HG03575 (cell line): ENCODE measurements around the gene FOXP1.

Source experiments
- ATAC-seq: cut with Tn5 transposase; IDR thresholded peaks from one replicate; pipeline ENCODE4 v1.9.1; 2021; ENCODE audit not compliant: unreplicated experiment, insufficient number of reproducible peaks, low FRiP score; ENCODE audit errors: extremely low read depth

FOXP1 gene

GRCh38 chr3:71374582-71374981 is 208.9 kb downstream of the FOXP1 start:
- ATAC-seq = no peak

GRCh38 chr3:71372911-71373637 is 210.5 kb downstream of the FOXP1 start:
- ATAC-seq = no peak

- no peak for ATAC-seq
These were observed 211.2 kb downstream of the FOXP1 start for GRCh38 chr3:71372241-71372768.

GRCh38 chr3:71371282-71371681 is 212.2 kb downstream of the FOXP1 start:
- ATAC-seq = no peak

GRCh38 chr3:71370467-71370866 is 213.1 kb downstream of the FOXP1 start:
- no peak for ATAC-seq

- no peak for ATAC-seq
These were observed 213.7 kb downstream of the FOXP1 start for GRCh38 chr3:71369701-71370391.

GRCh38 chr3:71366988-71367604 is 216.4 kb downstream of the FOXP1 start:
- ATAC-seq = no peak

GRCh38 chr3:71361334-71361890 is 222.1 kb downstream of the FOXP1 start:
- no peak for ATAC-seq

- ATAC-seq = peak; percentile 75
These were observed 222.8 kb downstream of the FOXP1 start for GRCh38 chr3:71360764-71361163.

GRCh38 chr3:71360180-71360579 is 223.3 kb downstream of the FOXP1 start:
- peak; percentile 29 for ATAC-seq

- no peak for ATAC-seq
These were observed 225.3 kb downstream of the FOXP1 start for GRCh38 chr3:71358243-71358642.

GRCh38 chr3:71356265-71356664 is 227.3 kb downstream of the FOXP1 start:
- no peak for ATAC-seq

- ATAC-seq = no peak
These were observed 227.7 kb downstream of the FOXP1 start for GRCh38 chr3:71355862-71356261.

GRCh38 chr3:71355037-71355436 is 228.5 kb downstream of the FOXP1 start:
- ATAC-seq = no peak

GRCh38 chr3:71351403-71352149 is 232.0 kb downstream of the FOXP1 start:
- no peak for ATAC-seq

- no peak for ATAC-seq
These were observed 232.5 kb downstream of the FOXP1 start for GRCh38 chr3:71350998-71351397.

GRCh38 chr3:71348831-71349230 is 234.7 kb downstream of the FOXP1 start:
- ATAC-seq = no peak

GRCh38 chr3:71348001-71348632 is 235.4 kb downstream of the FOXP1 start:
- no peak for ATAC-seq

GRCh38 chr3:71346061-71346460 is 237.5 kb downstream of the FOXP1 start:
- ATAC-seq = no peak
